ENCODE measurements around the gene TLX3. TPM values are rescaled to one million over a fixed set of nuclear protein-coding genes. Genes with fewer than 3 reads are reported as not detected.
A peak's percentile ranks its signal among the peaks of the same experiment; 100 is the strongest.
"Not testable (repeated sequence)": the region's sequence is repeated elsewhere in the genome, so short reads cannot be mapped to it uniquely, and the experiment has no call there.

TLX3 gene
- total RNA-seq, 1 donor from 2014 or later, result not detected

GRCh38 chr5:171342362-171343111, 33.5 kb downstream of the TLX3 start:
- Mint-ChIP-seq H3K4me1 (no peaks in the 10 kb centered on the region), H3K27me3 (ENCODE audit: low read depth) (peaks cover 11% of the 10 kb centered on the region), H3K27ac (no peak overlapping the region), H3K36me3 (no peaks in the 10 kb centered on the region), H3K4me3 (no peak overlapping the region), H3K9me3 (no peaks in the 10 kb centered on the region)
- no peak for DNase-seq (ENCODE audit: low spot score in 2 of 2, unreplicated experiment in 2 of 2)
- TF ChIP-seq CTCF (IDR thresholded peaks at IDR 0.05; ENCODE audit: unreplicated experiment), result peak; percentile 51

DNA sequence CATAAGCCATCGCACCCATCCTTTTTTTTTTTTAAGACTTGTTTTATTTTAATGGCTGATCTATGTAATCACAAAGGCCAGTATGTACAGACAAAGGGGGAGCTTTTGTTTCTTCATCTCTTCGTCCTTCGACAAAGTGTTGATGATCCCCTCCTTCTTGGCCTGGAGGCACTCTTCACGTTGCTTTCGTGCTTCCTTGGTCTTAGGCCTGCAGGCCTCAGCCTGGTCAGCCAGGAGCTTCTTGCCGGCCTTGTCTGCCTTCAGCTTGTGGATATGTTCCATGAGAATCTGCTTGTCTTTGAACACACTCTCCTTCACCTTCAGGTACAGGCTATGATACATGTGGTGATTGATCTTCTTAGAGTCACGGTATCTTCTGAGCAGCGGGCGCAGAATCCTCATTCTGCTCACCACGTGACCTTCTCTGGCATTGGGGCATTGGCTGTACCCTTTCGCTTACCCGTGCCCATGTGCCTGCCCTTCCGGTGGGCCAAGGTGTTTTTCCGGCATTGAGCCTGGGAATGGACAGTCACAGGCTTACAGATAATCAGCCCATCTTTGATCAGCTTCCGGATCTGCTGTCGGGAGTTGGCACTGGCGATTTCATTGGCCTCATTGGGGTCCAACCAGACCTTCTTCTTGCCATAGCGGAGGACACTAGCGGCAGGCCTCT, 36.0 kb downstream of the TLX3 start:
- H3K36me3 Mint-ChIP-seq, result no peaks in the 10 kb centered on the region
- no peak overlapping the region for H3K27ac Mint-ChIP-seq
- no peak overlapping the region for H3K4me3 Mint-ChIP-seq
- H3K27me3 Mint-ChIP-seq (ENCODE audit: low read depth), result peaks cover 4% of the 10 kb centered on the region
- DNase-seq (ENCODE audit: low spot score in 2 of 2, unreplicated experiment in 2 of 2), result no peak
- no peak for TF ChIP-seq CTCF (IDR thresholded peaks at IDR 0.05; ENCODE audit: unreplicated experiment)
- no peaks in the 10 kb centered on the region for H3K9me3 Mint-ChIP-seq
- H3K4me1 Mint-ChIP-seq, result no peaks in the 10 kb centered on the region

- no peak for DNase-seq (ENCODE audit: low spot score in 2 of 2, unreplicated experiment in 2 of 2)
- H3K4me1 Mint-ChIP-seq, result no peaks in the 10 kb centered on the region
- no peaks in the 10 kb centered on the region for H3K9me3 Mint-ChIP-seq
- H3K4me3 Mint-ChIP-seq, result no peak overlapping the region
- peaks cover 4% of the 10 kb centered on the region for H3K27me3 Mint-ChIP-seq (ENCODE audit: low read depth)
- H3K36me3 Mint-ChIP-seq, result no peaks in the 10 kb centered on the region
- no peak overlapping the region for H3K27ac Mint-ChIP-seq
- TF ChIP-seq CTCF (IDR thresholded peaks at IDR 0.05; ENCODE audit: unreplicated experiment), result no peak
These were observed 42.6 kb downstream of the TLX3 start for GRCh38 chr5:171351536-171352073.

- Mint-ChIP-seq H3K4me1 (no peaks in the 10 kb centered on the region), H3K4me3 (no peak overlapping the region), H3K36me3 (no peaks in the 10 kb centered on the region), H3K27me3 (ENCODE audit: low read depth) (no peaks in the 10 kb centered on the region), H3K9me3 (peaks cover 3% of the 10 kb centered on the region), H3K27ac (no peak overlapping the region)
- DNase-seq (ENCODE audit: low spot score in 2 of 2, unreplicated experiment in 2 of 2), result no peak
- no peak for TF ChIP-seq CTCF (IDR thresholded peaks at IDR 0.05; ENCODE audit: unreplicated experiment)
These were observed 46.3 kb downstream of the TLX3 start for GRCh38 chr5:171355302-171355724.

- no peak overlapping the region for H3K4me3 Mint-ChIP-seq
- no peak overlapping the region for H3K27ac Mint-ChIP-seq
- H3K4me1 Mint-ChIP-seq, result peaks cover 3% of the 10 kb centered on the region
- DNase-seq (ENCODE audit: low spot score in 2 of 2, unreplicated experiment in 2 of 2), result no peak
- H3K9me3 Mint-ChIP-seq, result peaks cover 3% of the 10 kb centered on the region
- H3K27me3 Mint-ChIP-seq (ENCODE audit: low read depth), result no peaks in the 10 kb centered on the region
- TF ChIP-seq CTCF (IDR thresholded peaks at IDR 0.05; ENCODE audit: unreplicated experiment), result no peak
- H3K36me3 Mint-ChIP-seq, result no peaks in the 10 kb centered on the region
These were observed 48.8 kb downstream of the TLX3 start for GRCh38 chr5:171357843-171358242.

DNA sequence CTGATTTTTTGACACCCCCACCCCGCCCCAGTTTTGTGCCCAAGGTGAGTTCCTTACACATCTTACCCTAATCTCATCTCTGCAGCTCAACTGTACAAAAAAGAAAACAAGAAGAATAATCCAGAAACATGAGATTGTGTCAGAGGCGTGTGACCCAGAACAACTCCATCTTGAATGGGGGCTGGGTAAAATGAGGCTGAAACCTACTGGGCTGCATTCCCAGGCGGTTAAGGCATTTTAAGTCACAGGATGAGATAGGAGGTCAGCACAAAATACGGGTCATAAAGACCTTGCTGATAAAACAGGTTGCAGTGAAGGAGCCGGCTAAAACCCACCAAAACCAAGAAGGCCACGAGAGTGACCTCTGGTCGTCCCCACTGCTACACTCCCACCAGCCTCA, 52.1 kb downstream of the TLX3 start:
- H3K4me3 Mint-ChIP-seq, H3K27ac Mint-ChIP-seq: not testable (repeated sequence)

More for the DNA sequence above, 52.1 kb downstream of the TLX3 start:
- not testable (repeated sequence) for H3K9me3 Mint-ChIP-seq; H3K36me3 Mint-ChIP-seq; DNase-seq (ENCODE audit: low spot score in 2 of 2, unreplicated experiment in 2 of 2); H3K4me1 Mint-ChIP-seq; H3K27me3 Mint-ChIP-seq (ENCODE audit: low read depth)
